Prostate gland (tissue), 2 donors: ENCODE measurements around the gene UBFD1. TPM values are rescaled to one million over a fixed set of nuclear protein-coding genes. Genes with fewer than 3 reads are reported as not detected.

ENCODE experiments used
- DNase-seq: peaks from one replicate; pipeline ENCODE4 v3.0.0-alpha.2; 2019; ENCODE audit warnings: low spot score
- H3K27ac ChIP-seq, 2 donors: fragments of 200-600 bp; sonication (generic); 2 replicates each; pipeline ENCODE4 v1.5.1; 2017 to 2019
- H3K27me3 ChIP-seq: fragments of 200-600 bp; sonication (generic); replicated peaks from 2 replicates; pipeline ENCODE4 v1.5.1; 2019; ENCODE audit not compliant: insufficient read depth
- H3K36me3 ChIP-seq, 2 donors: fragments of 200-600 bp; sonication (generic); 1 replicate in 1 of 2; 2 replicates in 1 of 2; pipeline versions ENCODE4 v1.5.1 to v1.8.1; 2017 to 2019
- H3K4me1 ChIP-seq: fragments of 200-600 bp; sonication (generic); replicated peaks from 2 replicates; pipeline ENCODE4 v1.5.1; 2019
- H3K4me3 ChIP-seq, 2 donors: fragments of 200-600 bp; sonication (generic); 2 replicates each; pipeline ENCODE4 v1.5.1; 2017 to 2019
- H3K9me3 ChIP-seq: fragments of 200-600 bp; sonication (generic); 2 replicates; pipeline ENCODE4 v1.5.1; 2017
- CTCF ChIP-seq, 4 experiments: fragments of 200-600 bp in 2 of 4; fragments of 450-650 bp in 2 of 4; sonication (generic) in 2 of 4; IDR thresholded peaks; 1 replicate in 3 of 4; 2 replicates in 1 of 4; pipeline ENCODE4 v1.5.1; 2016 to 2019; ENCODE audit warnings: antibody characterized with exemption in 4 of 4, mild to moderate bottlenecking in 2 of 4, moderate library complexity in 2 of 4
- POLR2A ChIP-seq: fragments of 450-650 bp; IDR thresholded peaks from one replicate; pipeline ENCODE4 v1.6.1; 2016; ENCODE audit warnings: antibody characterized with exemption, mild to moderate bottlenecking
- POLR2AphosphoS5 ChIP-seq: sonication (generic); formaldehyde crosslinking; IDR thresholded peaks from one replicate; pipeline ENCODE4 v1.6.1; 2017; ENCODE audit warnings: antibody characterized with exemption
- WGBS: methylation state at CpG from one replicate; pipeline ENCODE4 v1.1.5; 2018; 5-methylcytosine and 5-hydroxymethylcytosine counted together
- intact Hi-C: fragments of 100-400 bp; cut with DNase I; formaldehyde crosslinking; loops from one replicate; pipeline ENCODE4 v1.14.2; 2022
- total RNA-seq, 2 donors: library from RNA; depleted of rRNA; stranded (reverse); fragments of >200 nt; gene quantifications; one replicate each; pipeline ENCODE4 v1.1.0, GENCODE V29; 2016

The UBFD1 gene
- total RNA-seq, 2 donors from 2014 or later: 92.2 to 218 TPM

GRCh38 chr16:23557779-23558702 lies 514 bp downstream of the UBFD1 start:
- peak overlapping the region; percentile 68 to 99 for H3K4me3 ChIP-seq
- peak overlapping the region; percentile 83 to 89 for H3K27ac ChIP-seq
- H3K9me3 ChIP-seq: no peaks in the 10 kb centered on the region
- H3K27me3 ChIP-seq: no peaks in the 10 kb centered on the region
- no peaks in the 10 kb centered on the region for H3K4me1 ChIP-seq
- intact Hi-C loops: loop anchor here (5.0 kb wide), 1 partner anchor 51 kb away; no protein-coding TSS in a partner anchor
- no peak for TF ChIP-seq POLR2AphosphoS5
- no peak for TF ChIP-seq POLR2A
- no peak for TF ChIP-seq CTCF (IDR thresholded peaks at IDR 0.05)
- WGBS: under 1% methylated on average over 28 of the region's 60 CpGs
- H3K36me3 ChIP-seq: peaks cover 9 to 14% of the 10 kb centered on the region in 2 donors
- peak; percentile 16 for DNase-seq

- no peaks in the 10 kb centered on the region for H3K27me3 ChIP-seq
- no peaks in the 10 kb centered on the region for H3K4me1 ChIP-seq
- no peak for DNase-seq
- 79% methylated on average over 5 of the region's 5 CpGs for WGBS
- H3K27ac ChIP-seq: no peak overlapping the region
- no peaks in the 10 kb centered on the region for H3K9me3 ChIP-seq
- no peak overlapping the region for H3K4me3 ChIP-seq
- intact Hi-C loops: no loop called here
- TF ChIP-seq POLR2AphosphoS5 (no peak), CTCF (IDR thresholded peaks at IDR 0.05) (no peak), POLR2A (no peak)
- peaks cover 17 to 18% of the 10 kb centered on the region in 2 donors for H3K36me3 ChIP-seq
Observed at GRCh38 chr16:23561586-23561985, 4.1 kb downstream of the UBFD1 start.

GRCh38 chr16:23562505-23562904 lies 5.0 kb downstream of the UBFD1 start:
- TF ChIP-seq POLR2A (no peak), CTCF (IDR thresholded peaks at IDR 0.05) (no peak), POLR2AphosphoS5 (no peak)
- intact Hi-C loops: no loop called here
- H3K4me1 ChIP-seq: no peaks in the 10 kb centered on the region
- 91% methylated on average over 13 of the region's 13 CpGs for WGBS
- no peak for DNase-seq
- H3K9me3 ChIP-seq: no peaks in the 10 kb centered on the region
- H3K36me3 ChIP-seq: peaks cover 17 to 18% of the 10 kb centered on the region in 2 donors
- no peak overlapping the region for H3K27ac ChIP-seq
- H3K27me3 ChIP-seq: no peaks in the 10 kb centered on the region
- no peak overlapping the region for H3K4me3 ChIP-seq

GRCh38 chr16:23563186-23563585 lies 5.7 kb downstream of the UBFD1 start:
- no peaks in the 10 kb centered on the region for H3K27me3 ChIP-seq
- H3K36me3 ChIP-seq: peaks cover 17 to 18% of the 10 kb centered on the region in 2 donors
- intact Hi-C loops: no loop called here
- H3K4me1 ChIP-seq: no peaks in the 10 kb centered on the region
- no peak overlapping the region for H3K4me3 ChIP-seq
- 86% methylated on average over 6 of the region's 6 CpGs for WGBS
- DNase-seq: no peak
- no peak for TF ChIP-seq CTCF (IDR thresholded peaks at IDR 0.05)
- no peak for TF ChIP-seq POLR2A
- TF ChIP-seq POLR2AphosphoS5: no peak
- H3K9me3 ChIP-seq: no peaks in the 10 kb centered on the region
- H3K27ac ChIP-seq: no peak overlapping the region
